A549 (cell line): ENCODE data around the gene TCERG1L. TPM values are rescaled to one million over a fixed set of nuclear protein-coding genes. Genes with fewer than 3 reads are reported as not detected.

Experiments used
- ATAC-seq, 2 experiments: fragments of 200-7000 bp in 1 of 2; fragments of >200 bp in 1 of 2; cut with Nextera tagmentation in 1 of 2; cut with Tn5 transposase in 1 of 2; 3 replicates each; pipeline versions ENCODE4 v1.8.0 to v1.9.1; 2018 to 2020; ENCODE audit warnings: mild to moderate bottlenecking in 1 of 2, moderate library complexity in 1 of 2
- CTCF ChIA-PET: fragments of 300-600 bp; sonication (Branson Sonifier 250); formaldehyde crosslinking; extraction: SDS; loops from one replicate; lab custom pipeline; 2021; ENCODE audit warnings: antibody characterized with exemption, inconsistent platforms; lab: Yijun Ruan, JAX
- POLR2A ChIA-PET: fragments of 350-600 bp; formaldehyde crosslinking; extraction: SDS; loops from one replicate; lab custom pipeline; 2021; ENCODE audit warnings: antibody characterized with exemption, inconsistent platforms; lab: Yijun Ruan, JAX
- DNase-seq, 2 experiments: peaks; one replicate each; pipeline versions ENCODE4 v3.0.0 to v3.0.0-alpha.2; 2011 to 2016; ENCODE audit warnings: low read depth in 1 of 2, low spot score in 1 of 2
- FAIRE-seq: peaks from 2 replicates; lab custom pipeline; 2011; peaks lifted over from hg19 to GRCh38; lab: Jason Lieb, UNC
- H3K27ac ChIP-seq, 2 experiments: fragments of >200 bp; sonication (Bioruptor Twin); formaldehyde crosslinking; 3 replicates each; pipeline ENCODE4 v1.5.1; 2016 to 2017
- H3K4me1 ChIP-seq: fragments of >200 bp; sonication (Bioruptor Twin); formaldehyde crosslinking; 3 replicates; pipeline ENCODE4 v1.6.1; 2016
- H3K4me2 ChIP-seq: fragments of >200 bp; sonication (Bioruptor Twin); formaldehyde crosslinking; 3 replicates; pipeline ENCODE4 v1.6.1; 2016
- H3K4me3 ChIP-seq: fragments of >200 bp; sonication (Bioruptor Twin); formaldehyde crosslinking; 3 replicates; pipeline ENCODE4 v1.5.1; 2016
- H3K9me3 ChIP-seq: fragments of >200 bp; sonication (Bioruptor Twin); formaldehyde crosslinking; 3 replicates; pipeline ENCODE4 v1.6.1; 2016
- CBX2 ChIP-seq: fragments of 200-600 bp; sonication (generic); IDR thresholded peaks from 2 replicates; pipeline ENCODE4 v1.6.1; 2016; ENCODE audit warnings: low read depth, mild to moderate bottlenecking, borderline replicate concordance
- CHD4 ChIP-seq: fragments of 200-600 bp; sonication (generic); IDR thresholded peaks from 2 replicates; pipeline ENCODE4 v1.6.1; 2016; ENCODE audit warnings: antibody characterized with exemption, mild to moderate bottlenecking, borderline replicate concordance
- EHF ChIP-seq: fragments of 250-450 bp; sonication (Bioruptor Pico); IDR thresholded peaks from 2 replicates; pipeline ENCODE4 v1.5.0; 2020; ENCODE audit warnings: mild to moderate bottlenecking
- EHMT2 ChIP-seq: fragments of 200-600 bp; sonication (generic); IDR thresholded peaks from 2 replicates; pipeline ENCODE4 v1.6.1; 2016; ENCODE audit warnings: antibody characterized with exemption, low read depth, mild to moderate bottlenecking, moderate library complexity
- ELK1 ChIP-seq: fragments of 150-350 bp; IDR thresholded peaks from 2 replicates; pipeline ENCODE4 v1.6.1; 2014; ENCODE audit warnings: low read depth, mild to moderate bottlenecking, low read length
- ESRRA ChIP-seq: fragments of 150-350 bp; IDR thresholded peaks from 2 replicates; pipeline ENCODE4 v1.6.1; 2014; ENCODE audit warnings: mild to moderate bottlenecking, low read length, borderline replicate concordance
- HEYL ChIP-seq: fragments of 250-450 bp; sonication (Bioruptor Pico); IDR thresholded peaks from 2 replicates; pipeline ENCODE4 v1.8.0; 2021; ENCODE audit warnings: mild to moderate bottlenecking, moderate library complexity
- HOXA7 ChIP-seq: fragments of 250-450 bp; sonication (Bioruptor Pico); IDR thresholded peaks from 2 replicates; pipeline ENCODE4 v1.5.0; 2020; ENCODE audit warnings: mild to moderate bottlenecking, moderate library complexity
- JUN ChIP-seq, 2 experiments: fragments of >200 bp; sonication (Bioruptor Twin); formaldehyde crosslinking; IDR thresholded peaks; 2 replicates in 1 of 2; 3 replicates in 1 of 2; pipeline ENCODE4 v1.6.1; 2016 to 2017
- KDM5A ChIP-seq: fragments of 200-600 bp; sonication (generic); IDR thresholded peaks from 2 replicates; pipeline ENCODE4 v1.6.1; 2016; ENCODE audit warnings: antibody characterized with exemption, mild to moderate bottlenecking
- MAFK ChIP-seq: fragments of 450-650 bp; IDR thresholded peaks from 2 replicates; pipeline ENCODE4 v1.6.1; 2014; ENCODE audit not compliant: partially characterized antibody
- NFE2L2 ChIP-seq: fragments of 150-350 bp; conservative IDR thresholded peaks from 2 replicates; pipeline ENCODE4 v1.6.1; 2014; ENCODE audit warnings: low read length
- PBX3 ChIP-seq: IDR thresholded peaks from 2 replicates; pipeline ENCODE4 v1.6.1; 2012
- RAD21 ChIP-seq, 2 experiments: fragments of >200 bp in 1 of 2; sonication (Bioruptor Twin) in 1 of 2; formaldehyde crosslinking in 1 of 2; IDR thresholded peaks in 1 of 2; conservative IDR thresholded peaks in 1 of 2; 2 replicates in 1 of 2; 3 replicates in 1 of 2; pipeline ENCODE4 v1.6.1; 2012 to 2018; ENCODE audit warnings: inconsistent platforms in 1 of 2
- RARB ChIP-seq: fragments of 250-450 bp; sonication (Bioruptor Pico); IDR thresholded peaks from 2 replicates; pipeline ENCODE4 v1.8.0; 2021; ENCODE audit warnings: mild to moderate bottlenecking, moderate library complexity
- RCOR1 ChIP-seq: fragments of 150-350 bp; IDR thresholded peaks from 2 replicates; pipeline ENCODE4 v1.6.1; 2014; ENCODE audit warnings: antibody characterized with exemption, low read length, low read depth
- RNF2 ChIP-seq: fragments of 200-600 bp; sonication (generic); IDR thresholded peaks from 2 replicates; pipeline ENCODE4 v1.6.1; 2016; ENCODE audit warnings: low read depth, mild to moderate bottlenecking, antibody characterized with exemption, moderate library complexity, borderline replicate concordance
- SMC3 ChIP-seq: fragments of >200 bp; sonication (Bioruptor Twin); formaldehyde crosslinking; IDR thresholded peaks from 3 replicates; pipeline ENCODE4 v1.6.1; 2018; ENCODE audit warnings: inconsistent platforms
- SREBF2 ChIP-seq: fragments of 450-650 bp; IDR thresholded peaks from 2 replicates; pipeline ENCODE4 v1.6.1; 2014; ENCODE audit warnings: mild to moderate bottlenecking, moderate library complexity
- ZNF302 ChIP-seq: fragments of 250-450 bp; sonication (Bioruptor Pico); IDR thresholded peaks from 2 replicates; pipeline ENCODE4 v1.9.0; 2021; ENCODE audit warnings: inconsistent platforms, mild to moderate bottlenecking, moderate library complexity
- ZSCAN20 ChIP-seq: fragments of 250-450 bp; sonication (Bioruptor Pico); IDR thresholded peaks from 2 replicates; pipeline ENCODE4 v1.8.0; 2022; ENCODE audit warnings: mild to moderate bottlenecking, moderate library complexity
- WGBS: methylation state at CpG from one replicate; pipeline ENCODE4 v1.1.6; 2017; ENCODE audit errors: missing lambda C conversion rate; 5-methylcytosine and 5-hydroxymethylcytosine counted together
- polyA plus RNA-seq, 4 experiments: library from polyadenylated mRNA; depleted of rRNA in 3 of 4; stranded (reverse); fragments of >200 nt; fragmentation: RNase III in 1 of 4; extraction: RNeasy Plus Mini Kit Qiagen cat#74134 plus additional on column Dnase treatment in 1 of 4; gene quantifications; 2 replicates in 3 of 4; 3 replicates in 1 of 4; pipeline ENCODE4 v1.2.3, GENCODE V29; 2011 to 2017
- TF ChIP-seq, protein P1 (sequence below): IDR thresholded peaks from 2 replicates; pipeline ENCODE4 v1.6.1; 2012; ENCODE audit warnings: low read depth, borderline replicate concordance
- TF ChIP-seq, protein P2 (sequence below): fragments of 250-450 bp; sonication (Bioruptor Pico); IDR thresholded peaks from 2 replicates; pipeline ENCODE4 v1.5.0; 2020; ENCODE audit warnings: low read depth, mild to moderate bottlenecking, moderate library complexity

Gene TCERG1L
- polyA plus RNA-seq, 2 of the 4 experiments (the other 2 are of a cell fraction) = not detected

DNA sequence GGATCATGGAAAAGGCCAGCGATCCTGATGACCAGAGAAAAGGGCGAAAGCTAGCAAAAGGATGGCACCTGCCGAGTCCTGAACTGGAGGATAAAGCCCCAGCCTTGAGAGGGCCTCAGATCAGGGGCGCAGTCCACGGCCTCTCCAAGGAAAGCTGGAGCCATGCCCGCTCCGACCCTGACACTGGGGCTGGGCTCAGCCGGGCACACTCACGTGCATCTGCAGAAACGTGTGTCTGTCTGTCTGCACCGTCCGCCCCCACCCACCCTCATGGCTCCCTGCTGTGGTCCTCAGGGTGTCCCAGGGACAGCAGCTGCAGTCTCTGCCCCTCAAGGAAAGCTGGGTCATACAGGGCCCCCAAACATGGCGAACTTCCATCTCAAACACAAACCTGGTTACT lies 200.5 kb downstream of the TCERG1L start:
- CTCF ChIA-PET = interaction anchor here (0.6 kb wide), 1 partner anchor 798 kb away, joined by 3 read pairs; no protein-coding TSS in a partner anchor
- TF ChIP-seq KDM5A (no peak), PBX3 (no peak)
- ATAC-seq = no peak
- Histone ChIP-seq H3K4me3 (no peak overlapping the region), H3K9me3 (no peaks in the 10 kb centered on the region; the same call in 2 of the 3 replicates), H3K27ac (no peak overlapping the region), H3K4me1 (no peaks in the 10 kb centered on the region), H3K4me2 (no peak overlapping the region)
- 37% methylated on average over 10 of the region's 13 CpGs for WGBS
- no peak for FAIRE-seq
- no peak for DNase-seq
- POLR2A ChIA-PET = no interaction called here

DNA sequence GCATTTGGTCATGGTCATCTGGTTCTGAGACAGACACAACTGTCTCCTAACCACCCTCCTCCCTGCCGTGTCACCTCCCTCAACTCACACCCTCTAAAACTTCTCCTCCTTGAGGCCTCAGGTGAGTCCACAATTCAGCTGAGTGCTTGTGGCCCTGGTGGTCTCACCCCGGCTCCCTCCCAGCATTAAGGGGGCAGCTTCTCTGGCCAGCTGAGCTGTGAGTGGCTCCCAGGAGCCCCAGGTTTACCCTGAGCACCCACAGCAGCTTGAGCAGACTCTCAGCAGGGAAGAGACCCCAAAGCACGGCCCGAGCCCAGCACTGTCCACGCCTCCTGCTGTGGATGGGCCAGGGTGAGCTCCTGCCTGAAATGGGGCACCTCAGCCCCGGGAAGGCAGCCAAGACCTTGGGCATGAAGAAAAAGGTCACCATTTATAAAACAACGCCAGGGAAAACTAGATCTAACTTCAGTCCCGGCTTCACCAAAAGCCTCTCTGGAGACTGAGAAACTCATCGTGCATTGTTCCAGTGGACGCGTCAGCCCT lies 201.2 kb downstream of the TCERG1L start:
- FAIRE-seq (no peak), DNase-seq (no peak), ATAC-seq (no peak)
- Histone ChIP-seq H3K4me3 (no peak overlapping the region), H3K9me3 (no peaks in the 10 kb centered on the region; the same call in 2 of the 3 replicates), H3K4me2 (no peak overlapping the region), H3K27ac (no peak overlapping the region), H3K4me1 (no peaks in the 10 kb centered on the region)
- ChIA-PET CTCF (no interaction called here), POLR2A (no interaction called here)
- TF ChIP-seq ELK1 (no peak), ZNF302 (CRISPR knock-in tag) (no peak), JUN (IDR thresholded peaks at IDR 0.05) (no peak), RAD21 (conservative IDR thresholded peaks at IDR 0.05 in 1 of 2, IDR thresholded peaks at IDR 0.05 in 1 of 2) (no peak), EHF (CRISPR knock-in tag) (no peak), ZSCAN20 (CRISPR knock-in tag) (no peak), RNF2 (no peak), HEYL (CRISPR knock-in tag) (no peak), RCOR1 (no peak)
- 37% methylated on average over 10 of the region's 11 CpGs for WGBS

DNA sequence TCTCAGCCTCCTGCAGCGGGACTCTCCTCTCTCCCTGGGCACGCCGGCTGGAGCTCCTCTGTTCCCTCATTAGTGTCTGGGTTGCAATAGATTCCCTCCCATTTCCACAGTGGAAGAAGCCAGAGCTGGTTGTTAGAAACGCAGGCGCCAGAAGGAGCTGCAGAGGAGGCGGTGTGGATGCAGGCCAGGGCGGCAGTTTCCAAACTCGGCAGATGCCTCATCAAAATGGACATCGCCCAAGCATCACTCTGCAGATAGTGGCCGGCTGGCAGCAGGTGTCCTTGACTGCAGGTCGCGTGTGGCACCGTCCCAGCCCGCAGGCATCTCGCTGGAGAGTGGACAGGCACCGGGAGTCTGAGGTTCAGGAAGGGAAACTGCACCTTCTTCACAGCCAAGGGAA lies 201.8 kb downstream of the TCERG1L start:
- Histone ChIP-seq H3K4me3 (no peak overlapping the region), H3K27ac (no peak overlapping the region), H3K9me3 (no peaks in the 10 kb centered on the region; the same call in 2 of the 3 replicates), H3K4me1 (no peaks in the 10 kb centered on the region), H3K4me2 (no peak overlapping the region)
- no peak for FAIRE-seq
- no peak for ATAC-seq
- ChIA-PET CTCF (no interaction called here), POLR2A (no interaction called here)
- WGBS = 40% methylated on average over 13 of the region's 16 CpGs
- no peak for TF ChIP-seq NFE2L2
- TF ChIP-seq, protein P1, sequence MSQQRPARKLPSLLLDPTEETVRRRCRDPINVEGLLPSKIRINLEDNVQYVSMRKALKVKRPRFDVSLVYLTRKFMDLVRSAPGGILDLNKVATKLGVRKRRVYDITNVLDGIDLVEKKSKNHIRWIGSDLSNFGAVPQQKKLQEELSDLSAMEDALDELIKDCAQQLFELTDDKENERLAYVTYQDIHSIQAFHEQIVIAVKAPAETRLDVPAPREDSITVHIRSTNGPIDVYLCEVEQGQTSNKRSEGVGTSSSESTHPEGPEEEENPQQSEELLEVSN = no peak
- TF ChIP-seq EHMT2 = no peak
- no peak for TF ChIP-seq SREBF2
- no peak for TF ChIP-seq ESRRA
- TF ChIP-seq RARB (CRISPR knock-in tag) = no peak
- no peak for TF ChIP-seq CHD4
- TF ChIP-seq, protein P2, sequence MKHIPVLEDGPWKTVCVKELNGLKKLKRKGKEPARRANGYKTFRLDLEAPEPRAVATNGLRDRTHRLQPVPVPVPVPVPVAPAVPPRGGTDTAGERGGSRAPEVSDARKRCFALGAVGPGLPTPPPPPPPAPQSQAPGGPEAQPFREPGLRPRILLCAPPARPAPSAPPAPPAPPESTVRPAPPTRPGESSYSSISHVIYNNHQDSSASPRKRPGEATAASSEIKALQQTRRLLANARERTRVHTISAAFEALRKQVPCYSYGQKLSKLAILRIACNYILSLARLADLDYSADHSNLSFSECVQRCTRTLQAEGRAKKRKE (CRISPR knock-in tag) = no peak
- TF ChIP-seq MAFK = no peak
- TF ChIP-seq CBX2 = no peak
- no peak for TF ChIP-seq SMC3
- TF ChIP-seq RNF2 = no peak
- no peak for TF ChIP-seq KDM5A
- TF ChIP-seq HOXA7 (CRISPR knock-in tag) = no peak
- DNase-seq = no peak
